ENCODE data around the gene TIMM23. TPM values are rescaled to one million over a fixed set of nuclear protein-coding genes. Genes with fewer than 3 reads are reported as not detected.

TIMM23 gene
- polyA plus RNA-seq, 1 donor: 54.8 TPM

- no peak for DNase-seq (ENCODE audit: low read depth)
Measured at GRCh38 chr10:46052057-46052790, 79.9 kb downstream of the TIMM23 start.

DNA sequence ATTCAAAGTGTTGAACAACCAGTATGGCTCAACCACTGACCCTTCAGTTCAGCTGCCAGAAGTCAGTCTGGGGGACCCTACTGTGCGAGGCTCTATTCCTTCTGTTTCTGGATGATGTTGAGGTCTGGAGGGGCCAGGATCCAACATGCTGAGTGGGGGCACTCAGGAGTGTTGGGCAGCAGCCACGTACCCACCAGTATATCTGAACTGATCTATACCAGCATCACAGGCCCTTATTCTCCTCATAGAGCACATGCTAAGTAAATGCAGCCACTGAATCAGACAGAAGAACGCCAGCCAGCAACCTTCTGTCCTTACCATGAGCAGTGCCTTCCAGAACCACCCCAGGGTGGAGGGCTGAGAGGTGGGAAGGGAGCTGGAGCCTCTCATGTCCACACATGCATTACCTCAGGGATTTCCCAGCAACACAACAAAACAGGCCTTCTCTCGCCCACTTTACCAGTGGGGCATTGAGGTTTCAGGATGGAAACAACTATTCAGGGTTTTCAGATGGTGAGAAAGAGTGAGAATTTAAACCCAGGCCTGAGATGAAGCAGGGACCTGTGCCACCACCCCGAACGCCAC, 80.6 kb downstream of the TIMM23 start:
- DNase-seq (ENCODE audit: low read depth): no peak

Other genes starting within 250 kb of the TIMM23 start
- 24.9 TPM for gene WASHC2C, start 245.2 kb upstream of the TIMM23 start, polyA plus RNA-seq (ENCODE audit: insufficient read length)
- gene AGAP4, start 125.0 kb upstream of the TIMM23 start, polyA plus RNA-seq (ENCODE audit: insufficient read length): 18.1 TPM
- 124 TPM for gene NCOA4, start 58.1 kb downstream of the TIMM23 start, polyA plus RNA-seq (ENCODE audit: insufficient read length)
- gene MSMB, start 73.8 kb downstream of the TIMM23 start, polyA plus RNA-seq (ENCODE audit: insufficient read length): not detected

All from forelimb muscle (tissue), 1 donor.